Neural progenitor cell (in vitro differentiated cells): ENCODE results near the gene FIP1L1. TPM values are rescaled to one million over a fixed set of nuclear protein-coding genes. Genes with fewer than 3 reads are reported as not detected.

ENCODE experiments used
- DNase-seq: peaks from one replicate; pipeline ENCODE4 v3.0.0-alpha.2; 2016; ENCODE audit warnings: low spot score
- H2AFZ ChIP-seq: fragments of 200-600 bp; sonication (generic); replicated peaks from 2 replicates; pipeline ENCODE4 v1.6.1; 2016; ENCODE audit warnings: antibody characterized with exemption
- H3F3A ChIP-seq: fragments of 200-600 bp; sonication (generic); 2 replicates; pipeline ENCODE4 v1.6.1; 2016; ENCODE audit warnings: antibody characterized with exemption, low read depth
- H3K27ac ChIP-seq: fragments of 200-600 bp; sonication (generic); 2 replicates; pipeline ENCODE4 v1.5.1; 2016; ENCODE audit warnings: mild to moderate bottlenecking
- H3K27me3 ChIP-seq: fragments of 200-600 bp; sonication (generic); 2 replicates; pipeline ENCODE4 v1.6.1; 2016; ENCODE audit warnings: mild to moderate bottlenecking, moderate library complexity
- H3K36me3 ChIP-seq: fragments of 200-600 bp; sonication (generic); 2 replicates; pipeline ENCODE4 v1.5.1; 2016
- H3K4me1 ChIP-seq: fragments of 200-600 bp; sonication (generic); 2 replicates; pipeline ENCODE4 v1.6.1; 2016; ENCODE audit warnings: mixed run types
- H3K4me2 ChIP-seq: fragments of 200-600 bp; sonication (generic); 2 replicates; pipeline ENCODE4 v1.6.1; 2016
- H3K4me3 ChIP-seq: fragments of 200-600 bp; sonication (generic); 2 replicates; pipeline ENCODE4 v1.5.1; 2016
- H3K79me2 ChIP-seq: fragments of 200-600 bp; sonication (generic); 2 replicates; pipeline ENCODE4 v1.6.1; 2016; ENCODE audit warnings: low read depth
- H3K9ac ChIP-seq: fragments of 200-600 bp; sonication (generic); 2 replicates; pipeline ENCODE4 v1.6.1; 2016
- H3K9me3 ChIP-seq: fragments of 200-600 bp; sonication (generic); 2 replicates; pipeline ENCODE4 v1.5.1; 2016; ENCODE audit warnings: low read depth
- H4K20me1 ChIP-seq: fragments of 200-600 bp; sonication (generic); 2 replicates; pipeline ENCODE4 v1.6.1; 2016; ENCODE audit warnings: low read depth
- H3K27ac Mint-ChIP-seq: 3 replicates; pipeline ENCODE4 v1.8.0; 2021; ENCODE audit warnings: mixed read lengths
- H3K27me3 Mint-ChIP-seq: 2 replicates; pipeline ENCODE4 v1.8.0; 2022; ENCODE audit warnings: low read depth, mild to moderate bottlenecking, inconsistent platforms, moderate library complexity, mixed read lengths; ENCODE audit not compliant: insufficient read depth
- H3K36me3 Mint-ChIP-seq: 3 replicates; pipeline ENCODE4 v1.8.0; 2021; ENCODE audit warnings: mixed read lengths
- H3K4me1 Mint-ChIP-seq: 3 replicates; pipeline ENCODE4 v1.8.0; 2021; ENCODE audit warnings: mixed read lengths
- H3K4me3 Mint-ChIP-seq: 3 replicates; pipeline ENCODE4 v1.8.0; 2021; ENCODE audit warnings: mild to moderate bottlenecking, moderate library complexity, mixed read lengths
- H3K9me3 Mint-ChIP-seq: 3 replicates; pipeline ENCODE4 v1.8.0; 2020; ENCODE audit warnings: mixed read lengths
- EZH2 ChIP-seq: fragments of 200-600 bp; sonication (generic); IDR thresholded peaks from 2 replicates; pipeline ENCODE4 v1.6.1; 2017; ENCODE audit warnings: antibody characterized with exemption, mild to moderate bottlenecking, moderate library complexity
- EZH2phosphoT487 ChIP-seq: fragments of 200-600 bp; sonication (generic); IDR thresholded peaks from 2 replicates; pipeline ENCODE4 v1.6.1; 2017; ENCODE audit warnings: antibody characterized with exemption
- total RNA-seq: library from RNA; depleted of rRNA; stranded (reverse); fragments of >200 nt; gene quantifications from 2 replicates; pipeline ENCODE4 v1.2.3, GENCODE V29; 2015; ENCODE audit warnings: low replicate concordance
- TF ChIP-seq, protein P1 (sequence below): fragments of 200-600 bp; sonication (generic); IDR thresholded peaks from 2 replicates; pipeline ENCODE4 v1.5.1; 2017; ENCODE audit warnings: antibody characterized with exemption, mild to moderate bottlenecking

The FIP1L1 gene
- total RNA-seq, 1 donor from 2014 or later, result 88.5 TPM

DNA sequence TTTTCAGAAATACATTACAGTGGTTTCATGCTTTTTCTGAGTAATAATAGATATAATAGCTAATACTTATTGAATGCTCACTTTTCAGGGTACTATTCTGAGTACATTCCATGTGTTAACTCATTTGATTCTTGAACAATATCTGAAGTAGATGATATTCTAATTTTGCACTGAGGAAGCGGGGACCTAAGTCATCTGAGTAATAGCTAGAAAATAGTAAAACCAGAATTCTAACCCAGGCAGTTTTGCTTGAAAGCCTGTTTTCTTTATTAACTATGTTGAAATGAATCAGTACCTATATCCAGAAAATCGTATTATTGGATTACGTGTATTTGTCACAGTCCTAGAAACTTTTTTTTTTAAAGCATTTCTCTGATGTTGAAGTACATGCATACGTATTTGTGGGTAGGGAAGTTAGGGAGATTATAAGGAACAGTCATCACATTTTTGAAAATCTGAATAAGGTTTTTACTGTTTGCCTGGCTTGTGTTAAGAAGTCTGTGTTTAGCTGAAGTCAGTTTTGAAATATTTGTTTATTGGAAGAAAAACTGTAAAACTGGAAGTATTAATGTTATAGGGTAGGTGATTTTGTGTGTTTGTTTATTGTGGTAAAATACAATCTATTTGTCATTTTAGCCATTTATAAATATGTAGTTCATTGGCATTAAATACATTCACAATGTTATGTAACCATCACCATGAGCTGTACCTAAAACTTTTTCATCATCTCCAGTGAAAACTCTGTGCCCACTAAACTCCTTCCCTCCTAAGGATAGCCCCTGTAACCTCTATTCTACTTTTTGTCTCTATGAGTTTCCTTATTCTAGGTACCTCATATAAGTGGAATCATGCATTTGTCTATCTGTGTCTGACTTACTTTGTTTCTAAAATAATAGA is 55.3 kb downstream of the FIP1L1 start:
- peaks cover 33% of the 10 kb centered on the region for H3K36me3 Mint-ChIP-seq
- TF ChIP-seq, protein P1, sequence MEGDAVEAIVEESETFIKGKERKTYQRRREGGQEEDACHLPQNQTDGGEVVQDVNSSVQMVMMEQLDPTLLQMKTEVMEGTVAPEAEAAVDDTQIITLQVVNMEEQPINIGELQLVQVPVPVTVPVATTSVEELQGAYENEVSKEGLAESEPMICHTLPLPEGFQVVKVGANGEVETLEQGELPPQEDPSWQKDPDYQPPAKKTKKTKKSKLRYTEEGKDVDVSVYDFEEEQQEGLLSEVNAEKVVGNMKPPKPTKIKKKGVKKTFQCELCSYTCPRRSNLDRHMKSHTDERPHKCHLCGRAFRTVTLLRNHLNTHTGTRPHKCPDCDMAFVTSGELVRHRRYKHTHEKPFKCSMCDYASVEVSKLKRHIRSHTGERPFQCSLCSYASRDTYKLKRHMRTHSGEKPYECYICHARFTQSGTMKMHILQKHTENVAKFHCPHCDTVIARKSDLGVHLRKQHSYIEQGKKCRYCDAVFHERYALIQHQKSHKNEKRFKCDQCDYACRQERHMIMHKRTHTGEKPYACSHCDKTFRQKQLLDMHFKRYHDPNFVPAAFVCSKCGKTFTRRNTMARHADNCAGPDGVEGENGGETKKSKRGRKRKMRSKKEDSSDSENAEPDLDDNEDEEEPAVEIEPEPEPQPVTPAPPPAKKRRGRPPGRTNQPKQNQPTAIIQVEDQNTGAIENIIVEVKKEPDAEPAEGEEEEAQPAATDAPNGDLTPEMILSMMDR, result no peak
- TF ChIP-seq EZH2 (no peak), EZH2phosphoT487 (no peak)
- peaks cover 13% of the 10 kb centered on the region for H3K36me3 ChIP-seq
- no peaks in the 10 kb centered on the region for H3K9me3 Mint-ChIP-seq
- H3K4me2 ChIP-seq, result no peak overlapping the region
- no peak overlapping the region for H3K9ac ChIP-seq
- no peak for DNase-seq
- no peak overlapping the region for H2AFZ ChIP-seq
- no peaks in the 10 kb centered on the region for H3K27me3 Mint-ChIP-seq
- no peak overlapping the region for H3K27ac ChIP-seq
- H3K27ac Mint-ChIP-seq, result no peak overlapping the region
- no peaks in the 10 kb centered on the region for H3K4me1 ChIP-seq
- no peaks in the 10 kb centered on the region for H3K4me1 Mint-ChIP-seq
- H3K4me3 Mint-ChIP-seq, result no peak overlapping the region
- H3F3A ChIP-seq, result no peaks in the 10 kb centered on the region
- H3K9me3 ChIP-seq, result no peaks in the 10 kb centered on the region
- H3K79me2 ChIP-seq, result no peaks in the 10 kb centered on the region
- H3K4me3 ChIP-seq, result no peak overlapping the region
- H3K27me3 ChIP-seq, result no peaks in the 10 kb centered on the region
- H4K20me1 ChIP-seq, result no peaks in the 10 kb centered on the region

DNA sequence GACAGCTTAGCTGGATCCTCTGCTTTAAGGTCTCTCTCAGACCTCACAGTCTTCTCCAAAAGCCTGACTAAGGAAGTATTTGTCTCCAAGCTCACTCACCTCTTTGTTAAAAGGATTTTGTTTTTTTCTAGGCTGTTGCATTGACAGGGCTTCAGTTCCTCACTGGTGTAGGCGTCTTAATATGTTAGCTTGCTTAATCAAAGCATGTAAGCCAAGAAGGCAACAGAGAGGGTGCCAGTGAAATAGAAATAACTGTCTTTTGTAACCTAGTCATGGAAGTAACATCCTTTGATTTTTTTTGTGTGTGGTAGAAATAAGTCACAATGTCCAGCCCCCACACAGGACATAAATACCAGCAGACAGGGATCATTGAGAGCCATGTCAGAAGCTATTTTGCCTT is 58.8 kb downstream of the FIP1L1 start:
- H4K20me1 ChIP-seq, result no peaks in the 10 kb centered on the region
- no peak for DNase-seq
- H3K9me3 Mint-ChIP-seq, result no peaks in the 10 kb centered on the region
- TF ChIP-seq EZH2 (no peak), EZH2phosphoT487 (no peak)
- TF ChIP-seq, protein P1, result no peak
- no peaks in the 10 kb centered on the region for H3K4me1 Mint-ChIP-seq
- no peak overlapping the region for H3K9ac ChIP-seq
- H3K27me3 ChIP-seq, result no peaks in the 10 kb centered on the region
- H3K4me1 ChIP-seq, result no peaks in the 10 kb centered on the region
- H3K79me2 ChIP-seq, result peaks cover 3% of the 10 kb centered on the region
- no peak overlapping the region for H3K4me3 Mint-ChIP-seq
- H3K4me2 ChIP-seq, result no peak overlapping the region
- H3K4me3 ChIP-seq, result no peak overlapping the region
- H3K27ac Mint-ChIP-seq, result no peak overlapping the region
- no peak overlapping the region for H3K27ac ChIP-seq
- H3F3A ChIP-seq, result no peaks in the 10 kb centered on the region
- H3K36me3 Mint-ChIP-seq, result peaks cover 18% of the 10 kb centered on the region
- H2AFZ ChIP-seq, result no peak overlapping the region
- no peaks in the 10 kb centered on the region for H3K27me3 Mint-ChIP-seq
- H3K36me3 ChIP-seq, result no peaks in the 10 kb centered on the region
- H3K9me3 ChIP-seq, result no peaks in the 10 kb centered on the region

- H3K36me3 ChIP-seq, result peaks cover 12% of the 10 kb centered on the region
- no peaks in the 10 kb centered on the region for H4K20me1 ChIP-seq
- H3K27me3 ChIP-seq, result no peaks in the 10 kb centered on the region
- Mint-ChIP-seq H3K4me3 (no peak overlapping the region), H3K36me3 (peaks cover 20% of the 10 kb centered on the region), H3K27ac (no peak overlapping the region), H3K9me3 (no peaks in the 10 kb centered on the region), H3K4me1 (no peaks in the 10 kb centered on the region), H3K27me3 (no peaks in the 10 kb centered on the region)
- H3K27ac ChIP-seq, result no peak overlapping the region
- H3K9me3 ChIP-seq, result no peaks in the 10 kb centered on the region
- H3K4me2 ChIP-seq, result no peak overlapping the region
- no peak overlapping the region for H2AFZ ChIP-seq
- DNase-seq, result no peak
- H3K4me1 ChIP-seq, result no peaks in the 10 kb centered on the region
- TF ChIP-seq EZH2phosphoT487 (no peak), EZH2 (no peak)
- TF ChIP-seq, protein P1, result no peak
- H3K79me2 ChIP-seq, result peaks cover 3% of the 10 kb centered on the region
- H3K4me3 ChIP-seq, result no peak overlapping the region
- no peaks in the 10 kb centered on the region for H3F3A ChIP-seq
- no peak overlapping the region for H3K9ac ChIP-seq
These were observed 64.1 kb downstream of the FIP1L1 start for GRCh38 chr4:53441564-53441963.
